ENCODE data around the gene ANO8.

ANO8 gene

DNA sequence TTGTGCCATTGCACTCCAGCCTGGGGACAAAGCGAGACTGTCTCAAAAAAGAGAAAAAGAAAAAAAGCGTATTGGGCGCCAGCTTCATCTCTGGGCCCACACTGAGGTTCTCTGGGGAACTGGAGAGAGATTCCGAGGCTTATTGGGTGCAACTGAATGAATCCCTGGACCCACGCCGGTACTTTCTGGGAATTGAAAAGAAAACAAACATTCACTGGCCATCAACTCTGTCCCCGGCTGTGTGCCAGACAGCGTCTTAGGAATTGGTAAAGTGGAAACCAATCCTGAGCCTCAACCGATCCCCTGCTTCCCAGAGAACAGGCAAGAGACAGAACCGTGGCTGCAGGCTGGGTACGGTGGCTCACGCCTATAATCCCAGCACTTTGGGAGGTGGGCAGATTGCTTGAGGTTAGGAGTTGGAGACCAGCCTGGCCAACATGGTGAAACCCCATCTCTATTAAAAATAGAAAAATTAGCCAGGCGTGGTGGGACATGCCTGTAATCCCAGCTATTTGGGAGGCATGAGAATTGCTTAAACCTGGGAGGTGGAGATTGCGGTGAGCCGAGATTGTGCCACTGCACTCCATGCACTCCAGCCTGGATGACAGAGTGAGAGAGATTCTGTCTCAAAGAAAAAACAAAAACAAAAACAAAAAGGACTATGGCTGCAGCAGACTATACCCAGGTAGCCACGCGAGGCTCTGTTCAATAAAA, 8.6 kb downstream of the ANO8 start:
- no peak for DNase-seq (ENCODE audit: low spot score)
- in situ Hi-C loops (cut with MboI; ENCODE audit: low pct_unique_long_range_greater_than_20kb, low sequenced_read_pairs, unreplicated experiment) = no loop called here
- TF ChIP-seq, protein P1, sequence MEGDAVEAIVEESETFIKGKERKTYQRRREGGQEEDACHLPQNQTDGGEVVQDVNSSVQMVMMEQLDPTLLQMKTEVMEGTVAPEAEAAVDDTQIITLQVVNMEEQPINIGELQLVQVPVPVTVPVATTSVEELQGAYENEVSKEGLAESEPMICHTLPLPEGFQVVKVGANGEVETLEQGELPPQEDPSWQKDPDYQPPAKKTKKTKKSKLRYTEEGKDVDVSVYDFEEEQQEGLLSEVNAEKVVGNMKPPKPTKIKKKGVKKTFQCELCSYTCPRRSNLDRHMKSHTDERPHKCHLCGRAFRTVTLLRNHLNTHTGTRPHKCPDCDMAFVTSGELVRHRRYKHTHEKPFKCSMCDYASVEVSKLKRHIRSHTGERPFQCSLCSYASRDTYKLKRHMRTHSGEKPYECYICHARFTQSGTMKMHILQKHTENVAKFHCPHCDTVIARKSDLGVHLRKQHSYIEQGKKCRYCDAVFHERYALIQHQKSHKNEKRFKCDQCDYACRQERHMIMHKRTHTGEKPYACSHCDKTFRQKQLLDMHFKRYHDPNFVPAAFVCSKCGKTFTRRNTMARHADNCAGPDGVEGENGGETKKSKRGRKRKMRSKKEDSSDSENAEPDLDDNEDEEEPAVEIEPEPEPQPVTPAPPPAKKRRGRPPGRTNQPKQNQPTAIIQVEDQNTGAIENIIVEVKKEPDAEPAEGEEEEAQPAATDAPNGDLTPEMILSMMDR (IDR thresholded peaks at IDR 0.05; ENCODE audit: extremely low read depth, insufficient read depth, missing control alignments) = no peak

DNA sequence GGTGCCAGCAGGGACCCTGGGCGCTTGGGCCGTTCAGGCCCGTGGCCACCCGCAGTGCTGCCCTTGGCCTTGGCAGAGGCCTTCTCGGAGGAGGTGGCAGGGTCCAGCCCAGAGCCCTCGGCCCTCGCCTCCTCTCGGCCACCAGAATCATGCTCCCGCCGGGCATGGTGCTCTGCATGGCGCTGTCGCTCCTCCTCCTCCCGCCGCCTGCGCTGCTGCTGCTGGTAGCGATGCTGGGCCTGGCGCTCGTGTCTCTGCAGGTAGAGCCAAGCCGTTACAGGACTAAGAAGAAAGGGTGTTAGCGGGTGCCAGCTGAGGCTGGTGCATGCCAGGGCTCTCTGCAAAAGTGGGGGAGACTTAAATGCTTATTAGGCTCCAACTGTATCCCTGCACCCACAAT, 9.5 kb downstream of the ANO8 start:
- DNase-seq (ENCODE audit: low spot score) = no peak
- in situ Hi-C loops (cut with MboI; ENCODE audit: low pct_unique_long_range_greater_than_20kb, low sequenced_read_pairs, unreplicated experiment) = no loop called here
- TF ChIP-seq, protein P1 (IDR thresholded peaks at IDR 0.05; ENCODE audit: extremely low read depth, insufficient read depth, missing control alignments) = no peak

GRCh38 chr19:17324357-17325114, 10.1 kb downstream of the ANO8 start:
- TF ChIP-seq, protein P1 (IDR thresholded peaks at IDR 0.05; ENCODE audit: extremely low read depth, insufficient read depth, missing control alignments) = no peak
- in situ Hi-C loops (cut with MboI; ENCODE audit: low pct_unique_long_range_greater_than_20kb, low sequenced_read_pairs, unreplicated experiment) = no loop called here
- DNase-seq (ENCODE audit: low spot score) = peak; percentile 41

GRCh38 chr19:17323964-17324332, 10.7 kb downstream of the ANO8 start:
- in situ Hi-C loops (cut with MboI; ENCODE audit: low pct_unique_long_range_greater_than_20kb, low sequenced_read_pairs, unreplicated experiment) = no loop called here
- peak; percentile 72 for DNase-seq (ENCODE audit: low spot score)
- TF ChIP-seq, protein P1 (IDR thresholded peaks at IDR 0.05; ENCODE audit: extremely low read depth, insufficient read depth, missing control alignments) = peak; percentile 8

DNA sequence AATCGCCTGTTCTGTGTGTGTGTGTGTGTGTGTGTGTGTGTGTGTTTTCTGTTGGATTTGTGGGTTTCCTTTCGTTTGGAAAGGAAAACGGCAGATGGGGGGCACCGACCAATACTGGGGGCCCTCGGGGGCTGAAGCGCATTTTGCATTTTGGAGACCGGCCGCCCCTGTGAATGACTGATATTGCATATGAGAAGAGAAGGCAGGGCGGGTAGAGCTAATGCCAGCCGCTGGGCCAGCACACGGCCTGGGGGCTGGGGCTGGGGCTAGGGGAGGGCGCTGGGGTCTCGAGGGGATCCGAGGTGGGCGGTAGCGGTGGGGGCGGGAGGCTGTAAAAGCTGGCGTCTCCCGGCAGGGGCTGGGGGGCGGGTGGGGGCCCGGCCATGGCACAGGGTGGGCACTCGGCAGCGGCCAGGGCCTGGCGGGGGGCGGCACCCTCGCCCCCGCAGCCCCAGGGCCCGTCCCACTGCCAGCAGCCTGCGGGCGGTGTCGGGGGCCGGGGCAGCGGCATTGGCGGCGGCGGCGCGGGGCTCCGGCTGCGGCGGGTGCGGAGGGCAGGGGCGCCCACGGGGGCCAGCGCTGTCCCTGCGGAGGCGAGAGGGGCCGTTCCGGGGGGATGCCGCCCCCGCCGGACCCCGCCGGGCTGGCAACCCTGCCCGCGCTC, 11.2 kb downstream of the ANO8 start:
- DNase-seq (ENCODE audit: low spot score) = peak; percentile 53
- in situ Hi-C loops (cut with MboI; ENCODE audit: low pct_unique_long_range_greater_than_20kb, low sequenced_read_pairs, unreplicated experiment) = no loop called here
- TF ChIP-seq, protein P1 (IDR thresholded peaks at IDR 0.05; ENCODE audit: extremely low read depth, insufficient read depth, missing control alignments) = no peak

- DNase-seq (ENCODE audit: low spot score) = no peak
- TF ChIP-seq, protein P1 (IDR thresholded peaks at IDR 0.05; ENCODE audit: extremely low read depth, insufficient read depth, missing control alignments) = no peak
- in situ Hi-C loops (cut with MboI; ENCODE audit: low pct_unique_long_range_greater_than_20kb, low sequenced_read_pairs, unreplicated experiment) = no loop called here
These were observed 11.8 kb downstream of the ANO8 start for GRCh38 chr19:17322854-17323253.

Measured in GM13977 (cell line).